NCI-H2107 treated with DMSO at 0.1 percent for 48 hours (cell line): ENCODE data around the gene MCTP1.
"Not testable (repeated sequence)": the region's sequence is repeated elsewhere in the genome, so short reads cannot be mapped to it uniquely, and the experiment has no call there.

Experiments used
- DNase-seq: peaks from one replicate; lab custom pipeline; 2025; ENCODE audit not compliant: unreplicated experiment; lab: John Stamatoyannopoulos, UW

MCTP1 gene

DNA sequence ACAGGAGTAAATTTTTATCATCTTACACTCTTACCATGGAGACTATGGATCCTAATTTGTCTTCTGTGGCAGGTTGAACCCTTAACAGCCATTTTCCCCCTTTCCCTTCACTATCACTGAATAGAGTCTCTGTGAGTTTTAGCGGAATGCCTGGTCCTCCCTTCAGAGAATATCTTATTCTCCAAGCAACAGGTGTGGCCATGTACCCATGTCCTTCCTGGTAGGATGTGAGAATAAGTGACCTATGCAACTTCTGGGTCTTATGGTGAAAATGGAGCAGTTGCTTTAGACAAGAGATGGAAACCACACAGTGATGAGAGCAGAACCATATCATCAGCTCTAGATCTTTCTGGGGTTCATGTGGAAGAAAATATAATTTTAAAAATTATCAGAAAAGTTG lies 312.6 kb downstream of the MCTP1 start:
- no peak for DNase-seq

DNA sequence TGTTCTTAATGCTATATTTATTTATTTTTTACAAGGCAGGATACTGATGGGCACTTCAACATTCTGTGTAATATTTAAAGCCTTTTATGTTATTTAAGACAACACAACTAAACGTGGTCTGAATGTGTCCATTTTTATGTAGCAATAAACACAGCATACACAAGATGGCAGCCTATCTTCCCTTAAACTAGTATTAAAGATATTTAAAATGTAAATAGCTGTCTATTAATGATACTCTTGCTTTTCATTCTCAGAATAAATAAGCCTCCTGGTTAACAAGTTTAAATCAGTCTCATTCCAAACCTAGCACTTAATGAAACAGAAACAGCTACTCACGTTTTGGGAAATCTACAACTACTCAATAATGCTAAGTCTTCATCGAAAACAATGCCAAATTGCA lies 315.7 kb downstream of the MCTP1 start:
- peak; percentile 3 for DNase-seq

DNA sequence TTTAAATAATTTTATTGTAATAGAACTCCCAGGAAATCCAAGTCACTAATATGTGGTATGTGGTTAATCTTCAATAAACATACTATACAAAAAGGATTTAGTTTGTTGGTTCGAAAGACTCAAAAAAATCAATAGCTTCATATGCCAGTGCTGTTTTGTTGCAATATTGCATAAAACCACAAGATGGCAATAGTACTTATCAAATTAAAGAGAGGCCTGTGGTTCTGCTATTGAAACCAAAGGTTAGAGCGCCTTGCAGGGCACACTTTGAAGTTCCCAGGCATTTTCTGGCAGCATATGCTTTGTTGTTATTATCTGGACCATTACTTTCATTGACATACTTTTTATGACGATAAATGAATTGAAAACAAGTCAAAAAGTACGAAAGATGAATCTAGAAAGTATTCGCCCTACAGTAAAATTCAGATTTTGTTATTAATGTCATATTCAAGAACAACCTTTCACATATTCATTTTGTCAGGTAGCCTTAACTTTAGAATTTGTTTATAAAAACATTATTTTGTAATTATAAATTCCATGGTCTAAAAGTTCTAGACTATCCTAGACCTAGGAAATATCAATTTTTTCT lies 316.3 kb downstream of the MCTP1 start:
- DNase-seq = peak; percentile 77

DNA sequence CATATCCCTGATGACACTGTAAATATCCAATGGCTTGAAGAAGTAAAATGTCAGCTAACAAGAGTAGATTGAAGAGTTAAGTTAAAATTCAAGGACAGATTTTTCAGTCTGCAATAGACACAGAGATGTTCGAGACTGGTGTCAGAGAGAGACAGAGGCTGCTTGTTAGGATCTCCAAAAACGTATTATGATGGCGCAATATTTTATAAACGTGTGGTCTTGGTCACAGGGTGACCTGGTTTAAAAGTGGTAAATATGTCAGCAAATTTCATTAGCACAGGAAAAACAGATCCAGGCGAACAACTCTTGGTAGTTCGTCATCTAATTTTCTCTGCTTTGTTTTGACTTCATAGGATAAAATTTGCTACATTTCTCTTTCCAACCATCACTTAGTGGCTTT lies 317.4 kb downstream of the MCTP1 start:
- no peak for DNase-seq

DNA sequence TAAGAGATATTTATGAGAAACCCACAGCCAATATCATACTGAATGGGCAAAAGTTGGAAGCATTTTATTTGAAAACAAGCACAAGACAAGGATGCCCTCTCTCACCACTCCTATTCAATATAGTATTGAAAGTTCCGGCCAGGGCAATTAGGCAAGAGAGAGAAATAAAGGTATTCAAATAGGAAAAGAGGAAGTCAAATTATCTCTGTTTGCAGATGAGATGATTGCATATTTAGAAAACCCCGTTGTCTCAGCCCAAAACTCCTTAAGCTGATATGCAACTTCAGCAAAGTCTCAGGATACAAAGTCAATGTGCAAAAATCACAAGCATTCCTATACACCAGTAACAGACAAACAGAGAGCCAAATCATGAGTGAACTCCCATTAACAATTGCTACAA lies 325.6 kb downstream of the MCTP1 start:
- DNase-seq = not testable (repeated sequence)

DNA sequence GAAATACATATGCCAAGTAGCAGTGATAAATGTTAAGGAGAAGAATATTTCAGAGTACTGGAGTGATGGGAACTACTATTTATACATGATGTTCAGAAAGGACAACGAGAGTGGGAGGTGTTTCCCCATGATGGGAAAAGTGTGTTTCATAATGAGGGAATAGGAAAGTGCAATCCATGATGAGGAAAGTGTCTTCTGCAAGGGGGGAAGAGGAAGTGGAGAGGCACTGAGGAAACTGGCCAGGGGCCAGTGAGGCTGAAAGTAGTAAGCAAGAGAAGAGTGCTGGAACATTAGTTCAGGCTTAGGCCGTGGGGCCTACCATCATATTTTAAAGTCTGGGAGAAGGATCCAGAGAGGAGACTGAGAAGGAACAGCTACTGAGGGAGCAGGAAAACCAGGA lies 339.2 kb downstream of the MCTP1 start:
- no peak for DNase-seq

DNA sequence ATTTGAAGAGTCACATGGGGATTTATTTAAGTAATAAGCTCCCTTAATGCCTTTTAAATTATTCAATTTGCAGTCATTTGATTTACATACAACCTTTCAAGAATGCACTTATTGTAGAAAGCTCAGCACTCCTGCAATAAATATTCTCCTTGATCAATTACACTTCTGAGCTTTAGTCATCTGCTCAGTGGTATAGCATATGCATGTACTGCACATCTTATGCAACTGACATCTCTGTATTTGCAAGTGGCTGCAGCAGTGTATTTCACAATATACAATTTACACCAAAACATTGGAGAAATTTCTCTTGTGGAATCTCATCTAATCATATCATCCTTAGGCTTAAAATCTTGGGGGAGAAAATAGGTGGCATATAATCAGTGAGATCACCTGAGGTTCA lies 340.7 kb downstream of the MCTP1 start:
- no peak for DNase-seq

DNA sequence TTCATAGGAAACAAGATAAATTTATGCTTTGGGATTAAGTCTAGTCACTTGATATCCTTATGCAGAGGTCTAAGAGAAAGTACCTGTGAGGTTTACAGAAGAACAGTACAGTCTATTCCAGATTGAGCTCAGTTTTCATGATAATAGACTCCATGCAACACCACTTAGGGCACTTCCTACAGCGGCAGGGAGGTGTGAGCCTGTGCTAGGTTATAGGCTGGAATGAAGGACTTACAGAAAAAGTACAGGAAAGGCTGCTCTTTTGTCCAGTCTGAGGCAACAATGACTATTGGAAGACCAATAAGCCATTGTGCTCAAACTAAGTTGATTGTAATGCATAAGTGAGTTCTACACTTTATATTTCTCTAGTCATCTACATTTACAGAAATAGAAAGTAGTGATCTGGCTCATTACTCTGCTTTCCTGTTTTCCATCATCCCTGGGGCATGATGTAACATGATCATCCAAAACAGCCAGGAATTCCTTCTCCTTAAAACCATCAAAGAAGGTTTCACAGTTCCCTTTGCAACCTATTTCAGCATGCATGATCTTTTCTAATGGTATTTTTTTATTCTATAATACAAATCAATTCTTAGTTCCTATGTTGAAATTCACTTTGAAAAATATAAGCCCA lies 343.7 kb downstream of the MCTP1 start:
- DNase-seq = no peak

DNA sequence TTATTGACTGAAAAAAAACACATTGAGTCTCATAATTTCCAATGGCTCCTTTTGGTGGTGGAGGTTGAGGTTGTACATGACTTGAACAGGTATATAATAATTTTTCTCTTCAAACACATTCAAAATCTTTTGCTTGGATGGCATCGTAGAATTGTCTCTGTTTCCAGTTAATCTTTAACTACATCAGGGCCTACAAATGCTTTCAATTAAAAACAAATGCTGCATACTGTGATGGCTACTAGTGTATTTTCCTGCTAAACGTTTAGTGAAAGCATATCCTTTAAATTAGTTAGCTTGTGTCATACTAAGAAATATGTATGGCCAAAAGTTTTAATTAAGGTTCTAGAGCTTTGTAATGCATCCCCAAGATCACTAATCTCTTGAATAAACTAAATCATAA lies 352.6 kb downstream of the MCTP1 start:
- no peak for DNase-seq

DNA sequence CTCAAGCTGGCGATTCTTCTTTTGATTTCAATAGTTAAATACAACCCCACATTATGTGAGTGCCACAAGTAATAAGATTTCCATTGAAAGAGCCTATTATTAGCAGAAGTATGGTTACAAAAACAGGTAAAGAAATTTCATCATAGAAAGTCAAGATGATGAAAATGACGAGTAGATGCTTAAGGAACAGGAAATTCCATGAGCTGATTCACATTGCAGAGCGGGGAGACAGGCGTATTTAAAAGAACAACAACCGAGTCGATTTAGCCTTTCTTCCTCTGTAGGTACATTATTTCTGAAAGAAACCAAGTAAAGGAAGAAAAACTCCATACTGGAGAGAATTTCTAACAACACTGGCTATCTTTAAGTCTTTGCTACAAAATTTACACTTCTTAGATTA lies 356.0 kb downstream of the MCTP1 start:
- DNase-seq = no peak

DNA sequence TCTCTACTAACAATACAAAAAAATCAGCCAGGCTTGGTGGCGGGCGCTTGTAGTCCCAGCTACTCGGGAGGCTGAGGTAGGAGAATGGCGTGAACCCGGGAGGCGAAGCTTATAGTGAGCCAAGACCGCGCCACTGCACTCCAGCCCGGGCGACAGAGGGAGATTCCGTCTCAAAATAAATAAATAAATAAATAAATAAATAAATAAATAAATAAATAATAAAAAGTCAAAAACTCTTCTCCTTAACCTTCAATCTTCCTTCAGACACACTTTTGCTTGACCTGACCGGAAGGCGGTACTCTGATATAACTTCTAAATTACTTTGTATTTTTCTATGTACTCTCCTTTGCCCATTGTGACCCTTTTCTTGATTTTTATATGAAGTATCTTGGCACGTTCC lies 364.3 kb downstream of the MCTP1 start:
- no peak for DNase-seq

DNA sequence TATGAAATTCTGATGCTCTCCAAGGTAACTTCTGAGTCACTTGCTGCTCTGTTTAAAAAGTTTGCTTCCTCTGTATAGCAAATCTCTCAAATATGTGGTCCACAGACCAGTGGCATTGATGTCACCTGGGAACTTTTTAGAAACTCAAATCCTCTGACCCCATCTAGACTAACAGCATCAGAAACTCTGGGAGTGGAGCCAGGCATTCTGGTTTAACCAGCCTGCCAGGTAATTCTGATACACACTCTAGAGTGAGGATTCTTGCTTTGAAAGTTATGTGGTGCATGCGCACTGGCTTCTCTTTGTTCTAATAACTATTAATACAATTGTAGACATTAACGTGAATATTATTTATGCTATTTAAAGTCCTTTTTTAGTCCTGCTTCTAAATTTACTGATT lies 368.3 kb downstream of the MCTP1 start:
- DNase-seq = no peak

DNA sequence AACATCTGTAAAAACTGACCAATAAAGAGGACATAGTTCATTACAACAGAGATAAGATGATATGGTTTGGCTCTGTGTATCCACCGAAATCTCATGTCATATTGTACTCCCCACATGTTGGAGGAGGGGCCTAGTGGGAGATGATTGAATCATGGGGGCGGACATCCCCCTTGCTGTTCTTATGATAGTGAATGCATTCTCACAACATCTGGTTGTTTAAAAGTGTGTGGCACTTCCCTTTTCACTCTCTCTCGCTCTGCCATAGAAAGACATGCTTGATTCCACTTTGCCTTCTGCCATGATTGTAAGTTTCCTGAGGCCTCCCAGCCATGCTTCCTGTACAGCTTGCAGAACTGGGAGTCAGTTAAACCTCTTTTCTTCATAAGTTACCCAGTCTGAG lies 373.6 kb downstream of the MCTP1 start:
- no peak for DNase-seq

DNA sequence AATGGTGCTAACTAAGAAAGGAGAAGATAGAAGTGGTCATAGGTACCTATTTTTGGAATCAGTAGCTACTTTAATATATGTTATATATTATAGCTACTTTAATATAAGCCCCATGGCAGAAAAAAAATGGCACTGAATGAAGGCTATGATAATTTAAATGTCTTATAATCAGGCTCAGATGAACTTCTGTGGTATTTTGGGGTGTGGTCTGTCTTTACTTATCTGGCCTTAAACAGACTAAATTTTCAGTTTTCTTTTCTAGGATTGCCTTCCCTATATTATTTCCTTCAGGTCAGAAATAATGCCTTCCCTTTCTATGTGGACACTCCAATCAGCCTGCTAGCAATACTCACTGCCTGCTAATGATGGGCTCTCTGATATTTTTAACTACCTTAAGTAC lies 374.2 kb downstream of the MCTP1 start:
- DNase-seq = no peak

DNA sequence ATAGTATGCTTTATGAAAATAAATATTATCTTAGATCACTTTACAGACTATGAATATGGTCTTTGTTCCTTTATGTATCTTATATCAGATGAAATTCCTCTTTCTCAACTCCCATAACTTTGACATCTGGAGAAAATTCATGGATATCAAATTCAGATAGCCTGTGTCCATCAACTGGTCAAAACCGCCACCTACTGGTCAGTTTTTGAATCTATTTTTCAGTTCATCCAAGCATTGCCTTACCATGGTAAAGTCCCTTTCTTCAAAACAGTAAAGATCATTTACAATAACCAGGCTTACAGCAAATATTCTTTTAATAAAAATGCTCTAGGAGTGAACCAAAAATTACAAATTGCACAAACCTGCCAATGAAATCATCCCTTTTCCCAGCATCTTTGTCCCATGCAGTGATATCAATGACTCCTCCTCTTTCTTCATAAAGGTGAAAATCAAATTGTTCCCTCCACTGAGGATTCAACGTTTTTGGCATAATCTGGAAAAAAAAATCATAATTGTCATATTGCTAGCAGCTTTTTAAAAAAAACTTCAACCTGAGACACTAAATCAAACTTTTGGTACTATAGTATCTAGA lies 375.9 kb downstream of the MCTP1 start:
- peak; percentile 4 for DNase-seq

DNA sequence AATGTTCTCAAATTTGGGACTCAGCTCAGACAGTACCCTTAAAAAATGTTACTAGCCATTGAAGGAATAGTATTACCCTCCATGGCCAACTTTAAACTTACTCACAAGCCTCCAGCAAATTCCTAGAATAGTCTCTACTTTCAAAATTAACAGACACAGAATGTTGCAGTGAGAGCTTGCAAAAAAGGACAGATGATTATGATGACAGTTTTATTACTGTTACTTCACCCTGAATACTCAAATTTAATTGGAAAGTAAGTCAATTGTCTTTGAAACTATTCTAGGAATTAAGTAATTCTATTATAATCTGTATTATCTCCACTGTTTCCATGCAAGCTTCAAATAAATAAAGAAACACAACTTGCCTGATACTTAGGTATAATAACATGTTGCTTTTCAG lies 378.1 kb downstream of the MCTP1 start:
- no peak for DNase-seq

DNA sequence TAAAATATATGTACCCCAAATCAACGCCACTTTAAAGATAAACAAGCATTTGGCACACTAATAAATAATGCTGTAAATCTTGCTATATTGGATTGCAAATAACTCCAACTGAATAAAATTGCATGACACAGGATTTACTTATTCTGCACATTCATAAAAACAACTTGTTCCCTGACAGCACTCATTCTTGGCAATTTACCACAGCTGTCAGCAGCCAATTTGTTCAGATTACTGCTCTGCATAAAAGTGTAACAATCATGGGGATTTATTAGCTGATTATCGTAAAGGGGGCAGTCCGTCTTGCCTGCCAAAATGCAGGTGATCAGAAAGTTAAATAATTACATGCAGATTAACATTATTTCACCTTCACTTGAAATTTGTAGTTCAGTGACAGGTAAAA lies 381.2 kb downstream of the MCTP1 start:
- no peak for DNase-seq

DNA sequence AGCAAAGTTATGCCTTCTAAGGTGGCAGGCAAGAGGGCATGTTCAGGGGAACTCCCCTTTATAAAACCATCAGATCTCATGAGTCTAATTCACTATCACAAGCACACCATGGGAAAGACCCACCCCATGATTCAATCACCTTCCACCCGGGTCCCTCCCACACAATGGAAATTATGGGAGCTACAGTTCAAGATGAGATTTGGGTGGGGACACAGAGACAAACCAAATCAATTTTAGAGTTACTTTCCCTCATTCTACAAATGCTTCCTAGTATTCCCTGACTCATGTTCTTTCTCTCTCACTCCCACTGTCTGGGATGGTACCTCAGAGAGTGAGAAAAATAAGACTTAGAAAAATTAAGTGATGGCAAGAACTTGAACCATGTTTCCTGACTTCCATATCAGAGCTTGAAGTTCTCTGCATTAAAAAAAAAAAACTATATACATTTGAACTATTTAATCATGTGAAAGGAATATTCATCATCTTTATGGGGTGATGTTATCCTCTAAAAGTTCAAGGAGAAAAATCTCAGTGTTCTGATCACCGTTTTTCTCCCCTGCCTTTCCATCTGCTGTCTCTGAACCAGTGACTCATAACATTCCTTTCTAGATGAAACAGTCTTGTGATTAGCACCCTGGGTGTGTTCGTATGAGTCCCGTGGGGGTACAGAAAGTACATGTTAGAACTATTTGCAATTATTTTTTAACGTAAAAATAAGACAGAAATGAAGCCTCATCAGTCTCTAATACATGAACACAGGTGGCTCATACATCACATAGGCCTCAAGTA lies 383.5 kb downstream of the MCTP1 start:
- DNase-seq = no peak

DNA sequence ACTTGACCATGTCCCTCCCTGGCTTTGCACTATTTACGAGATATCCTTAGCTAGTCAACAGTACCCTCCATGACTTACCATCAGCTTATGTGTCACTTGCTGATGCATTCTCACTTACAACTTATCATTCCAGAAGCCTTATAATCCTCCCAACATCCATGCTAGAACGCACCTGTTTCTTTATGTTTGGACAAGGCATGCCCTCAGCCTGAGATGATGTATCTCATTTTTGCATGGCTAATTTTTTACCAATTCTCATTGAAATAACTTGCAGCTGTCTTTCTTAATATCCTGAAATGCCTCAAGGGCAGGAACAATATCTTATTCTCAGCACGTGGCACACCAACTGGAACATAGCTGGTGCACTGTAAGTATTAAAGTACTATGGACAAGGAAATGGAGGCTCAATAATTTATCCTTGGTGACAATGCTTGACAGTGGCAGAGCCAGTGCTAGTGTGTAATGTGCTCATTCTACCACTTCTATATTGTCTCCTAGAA lies 384.8 kb downstream of the MCTP1 start:
- DNase-seq = no peak

DNA sequence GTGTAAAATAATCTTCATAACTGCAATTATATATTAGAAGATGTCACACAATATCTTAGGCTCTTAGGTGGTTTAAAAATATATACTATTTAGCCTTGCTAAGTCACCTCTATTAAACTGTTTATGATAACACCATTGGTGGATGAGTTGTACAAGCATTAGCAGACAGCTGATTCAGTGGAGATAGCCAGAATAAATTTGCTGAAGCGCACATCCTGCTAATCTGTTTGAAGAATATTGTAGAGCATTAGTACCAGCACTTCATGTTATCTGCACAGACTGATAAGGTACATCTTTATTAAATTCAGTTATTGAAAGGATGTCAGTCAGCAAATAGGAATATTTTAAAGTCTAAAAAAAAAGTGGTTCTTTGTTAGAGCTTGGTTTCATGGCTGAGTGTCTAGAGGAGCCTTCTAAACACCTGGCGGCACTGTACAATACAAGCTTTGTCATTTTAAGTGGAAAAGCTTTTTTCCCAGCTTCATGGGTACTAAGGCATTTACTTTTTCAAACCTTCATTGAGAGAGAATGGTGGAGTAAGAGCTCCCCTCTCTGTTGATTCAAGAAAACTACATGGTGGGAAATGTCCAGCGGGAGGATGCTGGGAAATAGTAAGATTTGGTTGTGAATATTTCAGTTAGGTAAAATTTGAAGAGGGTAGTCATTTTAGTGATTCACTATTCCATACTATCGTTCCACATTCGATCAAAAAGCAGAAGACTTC lies 391.3 kb downstream of the MCTP1 start:
- DNase-seq = peak; percentile 8

DNA sequence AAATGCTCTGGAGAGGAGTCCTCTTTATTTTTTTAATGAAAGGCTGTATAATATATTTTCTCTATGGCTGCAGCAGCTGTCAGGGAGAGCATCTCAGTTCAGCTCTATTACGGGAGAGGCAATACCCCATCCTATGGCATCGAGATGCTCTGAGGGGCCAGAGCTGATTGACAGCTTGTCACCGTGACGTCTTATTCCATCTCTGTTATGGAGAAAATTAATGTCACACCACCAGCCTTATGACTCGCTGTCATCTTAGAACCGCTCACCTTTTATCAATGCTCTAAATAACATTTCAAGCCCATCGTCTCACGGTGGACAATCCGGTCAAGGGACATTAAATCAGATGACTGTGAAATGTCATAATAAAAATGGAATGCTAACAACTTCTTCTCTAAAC lies 392.9 kb downstream of the MCTP1 start:
- DNase-seq = no peak
